Keratinocyte (primary cell): Measurements from ENCODE around the gene KCTD21.

Source experiments
- CTCF ChIP-seq, 3 experiments: IDR thresholded peaks in 1 of 3; conservative IDR thresholded peaks in 1 of 3; optimal IDR thresholded peaks in 1 of 3; 2 replicates in 2 of 3; 3 replicates in 1 of 3; pipeline versions ENCODE3 to v1.5.1; 2011; ENCODE audit warnings: low read length in 3 of 3, mild to moderate bottlenecking in 3 of 3, moderate library complexity in 2 of 3, control low read depth in 1 of 3, inconsistent platforms in 1 of 3; ENCODE audit not compliant: insufficient read depth in 2 of 3; ENCODE audit errors: extremely low read depth in 1 of 3
- EZH2 ChIP-seq: IDR thresholded peaks from one replicate; pipeline ENCODE4 v1.6.1; 2012; ENCODE audit warnings: inconsistent platforms, mild to moderate bottlenecking, low read length, moderate library complexity

- TF ChIP-seq CTCF (optimal IDR thresholded peaks at IDR 0.05 in 1 of 3, IDR thresholded peaks at IDR 0.05 in 1 of 3, conservative IDR thresholded peaks at IDR 0.05 in 1 of 3; ENCODE audit: extremely low read depth in 1 of 3, insufficient read depth in 2 of 3, low read length in 3 of 3) (no peak), EZH2 (no peak)
Measured at GRCh38 chr11:78163828-78164227, 24.6 kb downstream of the KCTD21 start.
